MV-4-11 (cell line): ENCODE results near the gene ZNRF2.
"Not testable (repeated sequence)": the region's sequence is repeated elsewhere in the genome, so short reads cannot be mapped to it uniquely, and the experiment has no call there.

ENCODE experiments used
- DNase-seq: peaks from one replicate; lab custom pipeline; 2025; lab: John Stamatoyannopoulos, UW

Gene ZNRF2

DNA sequence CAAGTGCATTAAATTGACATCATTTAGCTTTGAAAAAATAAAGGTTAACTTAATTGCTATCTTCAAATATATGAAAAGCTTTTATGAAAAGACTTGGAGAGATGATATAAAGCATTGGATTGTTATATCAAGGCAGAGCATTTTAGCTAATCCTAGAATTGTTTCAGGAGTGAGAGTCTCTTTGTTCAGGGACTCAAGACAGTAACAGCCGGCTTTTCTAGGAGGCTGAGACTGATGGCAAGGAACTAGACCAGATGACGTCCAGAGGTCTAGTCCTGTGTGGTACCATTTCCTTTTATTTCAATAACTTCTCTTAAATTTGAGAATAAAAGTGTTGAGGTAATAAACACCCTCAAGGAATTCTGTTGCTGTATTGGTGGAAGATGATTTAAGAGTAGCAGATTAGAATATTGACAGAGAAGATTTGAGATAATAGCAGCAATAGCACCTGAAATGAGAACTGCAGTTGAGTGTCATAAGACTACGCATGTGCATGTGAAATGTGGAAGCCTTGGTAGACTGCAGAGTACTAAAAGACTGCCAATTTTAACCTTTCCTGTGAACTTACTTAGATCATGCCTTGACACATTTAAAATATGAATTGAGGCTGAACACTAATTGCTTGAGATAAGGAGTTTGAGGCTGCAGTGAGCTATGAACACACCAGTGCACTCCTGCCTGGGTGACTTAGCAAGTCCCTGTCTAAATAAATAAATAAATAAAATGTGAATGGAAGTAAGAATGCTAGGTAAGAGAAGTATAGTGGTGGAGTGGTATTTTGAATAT lies 79.6 kb downstream of the ZNRF2 start:
- DNase-seq = no peak

GRCh38 chr7:30364773-30365172 lies 80.4 kb downstream of the ZNRF2 start:
- DNase-seq = no peak

GRCh38 chr7:30365621-30366020 lies 81.2 kb downstream of the ZNRF2 start:
- DNase-seq = no peak

- no peak for DNase-seq
Measured at GRCh38 chr7:30366606-30367005, 82.2 kb downstream of the ZNRF2 start.

GRCh38 chr7:30367561-30367960 lies 83.2 kb downstream of the ZNRF2 start:
- DNase-seq = no peak

- DNase-seq = no peak
Measured at GRCh38 chr7:30369879-30370278, 85.5 kb downstream of the ZNRF2 start.

GRCh38 chr7:30371321-30371720 lies 86.9 kb downstream of the ZNRF2 start:
- no peak for DNase-seq

GRCh38 chr7:30378275-30378674 lies 93.9 kb downstream of the ZNRF2 start:
- no peak for DNase-seq

DNA sequence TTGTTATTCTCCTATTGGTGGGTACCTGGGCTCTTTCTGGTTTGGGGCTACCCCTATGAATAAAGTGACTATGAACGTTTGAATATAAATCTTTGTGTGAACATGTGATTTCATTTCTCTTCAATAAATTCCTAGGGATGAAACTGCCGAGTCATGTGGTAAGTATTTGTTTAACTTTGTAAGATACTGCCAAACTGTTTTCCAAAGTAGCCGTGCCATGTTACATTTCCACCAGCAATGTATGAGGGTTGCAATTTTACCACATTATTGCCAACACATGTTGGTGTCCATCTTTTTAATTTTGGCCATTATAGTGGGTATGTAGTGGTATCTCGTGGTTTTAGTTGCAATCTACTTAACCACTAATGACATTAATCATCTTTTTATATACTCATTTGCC lies 94.7 kb downstream of the ZNRF2 start:
- DNase-seq = no peak

DNA sequence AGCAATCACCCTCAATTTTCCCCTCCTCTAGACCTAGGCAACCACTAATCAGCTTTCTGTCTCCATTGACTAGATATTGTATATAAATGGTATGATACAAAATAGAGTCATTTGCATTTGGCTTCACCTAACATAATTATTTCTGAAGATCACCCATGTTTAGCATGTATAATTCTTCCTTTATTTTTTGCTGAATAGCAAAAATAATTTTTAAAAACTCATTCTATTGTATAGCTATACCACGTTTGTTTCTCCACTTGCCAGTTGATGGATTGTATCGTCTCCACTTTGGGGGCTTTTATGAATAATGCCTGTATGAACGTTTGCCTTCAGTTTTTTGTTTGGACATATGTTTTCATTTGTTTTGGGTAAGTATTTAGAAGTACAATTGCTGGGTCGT lies 95.3 kb downstream of the ZNRF2 start:
- no peak for DNase-seq

- DNase-seq = no peak
Measured at GRCh38 chr7:30380294-30380693, 95.9 kb downstream of the ZNRF2 start.

- not testable (repeated sequence) for DNase-seq
Measured at GRCh38 chr7:30380824-30381223, 96.4 kb downstream of the ZNRF2 start.

GRCh38 chr7:30382607-30383006 lies 98.2 kb downstream of the ZNRF2 start:
- no peak for DNase-seq

DNA sequence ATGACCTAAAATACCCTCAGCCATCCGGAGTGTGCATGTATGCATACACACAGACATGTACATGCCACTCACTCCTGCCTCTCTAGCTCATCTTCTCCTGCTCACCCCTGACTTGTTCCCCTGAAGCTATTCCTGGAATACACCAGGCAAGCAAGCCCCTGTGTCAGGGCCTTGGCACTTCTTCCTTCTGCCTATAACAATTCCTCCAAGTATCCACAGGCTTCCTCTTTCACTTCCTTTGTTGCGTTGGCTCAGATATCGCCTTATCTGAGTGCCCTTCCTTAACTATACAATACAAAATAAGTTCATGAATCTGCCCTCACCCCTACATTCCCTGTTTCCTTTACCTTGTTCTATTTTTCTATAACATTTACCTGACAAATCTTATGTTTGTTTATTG lies 105.4 kb downstream of the ZNRF2 start:
- peak; percentile 80 for DNase-seq

DNA sequence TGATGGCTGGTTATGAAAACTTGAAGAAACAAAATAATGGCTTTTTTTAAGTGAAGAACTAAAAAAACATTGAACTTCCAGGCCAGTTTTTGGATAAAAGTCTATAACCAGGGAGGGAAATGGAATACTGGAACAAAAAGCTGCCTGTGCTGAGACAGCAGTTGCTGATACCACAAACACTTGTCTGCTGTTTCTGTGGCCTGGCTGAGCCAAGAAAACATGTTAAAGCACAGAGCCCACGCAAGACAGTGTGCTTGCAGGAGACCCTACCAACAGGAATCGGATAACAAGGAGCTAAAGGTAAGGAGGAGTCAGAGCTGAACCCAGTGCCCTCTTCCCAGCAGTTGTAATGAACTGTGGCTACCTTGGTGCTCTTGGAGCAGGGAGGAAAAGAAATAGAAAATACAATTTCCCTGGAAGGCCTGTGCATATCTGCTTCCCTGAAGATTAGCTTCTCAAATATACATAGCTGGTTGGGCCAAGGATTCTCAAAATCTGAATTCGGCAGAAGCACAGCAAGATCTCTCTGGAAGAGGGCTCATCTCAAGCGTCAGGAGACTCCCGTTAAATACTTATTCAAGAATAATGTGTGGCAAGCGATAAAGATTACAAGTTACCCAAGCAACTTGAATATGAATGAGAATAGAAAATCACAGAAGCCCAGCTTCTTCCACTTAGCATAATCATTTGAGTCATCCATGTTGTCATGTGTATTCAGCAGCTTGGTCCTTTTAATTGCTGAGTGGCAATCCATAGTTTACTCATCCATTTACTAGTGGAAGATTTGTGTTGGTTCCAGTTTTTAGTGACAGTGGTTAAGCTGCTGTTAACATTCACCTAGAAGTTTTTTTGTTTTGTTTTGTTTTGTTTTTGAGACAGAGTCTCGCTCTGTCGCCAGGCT lies 106.6 kb downstream of the ZNRF2 start:
- DNase-seq = no peak

DNA sequence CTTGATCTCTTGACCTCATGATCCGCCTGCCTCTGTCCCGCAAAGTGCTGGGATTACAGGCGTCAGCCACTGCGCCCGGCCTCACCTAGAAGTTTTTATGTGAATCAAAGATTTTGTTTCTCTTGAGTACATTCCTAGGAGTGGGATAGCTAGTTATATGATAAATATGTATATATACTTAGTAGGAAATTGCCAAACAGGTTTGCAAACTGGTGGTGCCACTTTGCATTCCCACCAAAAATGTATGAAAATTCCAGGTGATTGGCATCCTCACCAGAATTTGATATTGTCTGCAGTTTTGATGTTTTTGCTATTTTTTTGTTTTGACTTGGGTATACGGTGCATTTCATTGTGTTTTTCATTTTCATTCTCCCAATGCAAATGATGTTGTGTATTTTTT lies 107.4 kb downstream of the ZNRF2 start:
- DNase-seq = no peak

GRCh38 chr7:30395676-30396075 lies 111.3 kb downstream of the ZNRF2 start:
- no peak for DNase-seq

DNA sequence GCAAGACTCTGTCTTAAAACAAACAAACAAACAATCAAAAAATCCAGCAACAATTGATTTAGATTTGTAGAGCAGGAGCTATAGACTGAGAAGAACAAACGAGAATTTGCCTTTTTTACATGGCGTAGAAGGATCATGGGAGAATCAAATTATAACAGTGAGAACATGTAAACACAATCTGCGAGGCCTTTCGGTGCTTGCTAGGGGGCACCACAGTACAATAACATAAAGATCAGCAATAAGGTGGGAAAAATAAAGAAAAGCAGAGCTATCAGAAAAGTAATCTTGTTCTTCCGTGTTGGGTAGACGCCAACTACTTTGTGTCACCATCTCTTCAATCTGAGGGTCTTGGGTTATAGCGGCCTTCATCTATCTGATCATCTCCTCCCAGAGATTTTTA lies 112.0 kb downstream of the ZNRF2 start:
- DNase-seq = no peak

DNA sequence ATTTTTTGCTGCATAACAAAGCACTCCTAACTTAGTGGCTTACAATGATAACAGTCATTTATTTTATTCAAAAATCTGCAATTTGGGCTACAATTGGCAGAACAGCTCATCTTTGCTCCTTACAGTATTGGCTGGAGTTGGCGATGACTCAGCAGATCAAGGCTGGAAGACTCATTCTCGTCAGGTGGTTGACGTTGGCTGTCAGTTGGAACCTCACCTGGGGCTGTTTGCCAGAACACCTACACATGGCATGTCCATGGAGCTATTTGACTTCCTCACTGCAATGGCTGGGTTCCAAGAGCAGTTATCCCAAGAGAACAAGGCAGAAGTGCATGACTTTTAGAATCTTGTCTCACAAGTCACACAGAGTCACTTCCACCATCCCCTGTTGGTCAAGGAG lies 119.1 kb downstream of the ZNRF2 start:
- DNase-seq = no peak

DNA sequence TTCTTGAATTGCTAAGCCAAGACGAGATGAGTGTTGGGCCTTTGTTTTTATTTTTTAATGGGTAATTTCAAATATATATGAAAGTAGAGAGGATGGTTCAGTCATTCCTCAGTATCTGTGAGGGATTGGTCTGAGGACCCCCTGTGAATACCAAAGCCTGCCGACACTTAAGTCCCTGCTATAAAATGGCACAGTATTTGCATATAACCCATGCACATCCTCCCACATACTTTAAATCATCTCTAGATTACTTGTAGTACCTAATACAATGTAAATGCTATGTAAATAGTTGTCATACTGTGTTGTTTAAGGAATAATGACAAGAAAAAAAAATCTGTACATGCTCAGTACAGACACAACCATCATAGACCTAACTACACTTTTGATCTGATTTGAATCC lies 120.8 kb downstream of the ZNRF2 start:
- no peak for DNase-seq

- peak; percentile 27 for DNase-seq
Measured at GRCh38 chr7:30406664-30407425, 122.4 kb downstream of the ZNRF2 start.

GRCh38 chr7:30411173-30411572 lies 126.8 kb downstream of the ZNRF2 start:
- DNase-seq = peak; percentile 96

- DNase-seq = no peak
Measured at GRCh38 chr7:30411897-30412296, 127.5 kb downstream of the ZNRF2 start.
